Stimulated activated CD8-positive, alpha-beta memory T cell treated with anti-CD3 and anti-CD28 coated beads, Interleukin-2, amount 100 ng/mL, for 1 hour (primary cell): ENCODE data around the gene MT4.

Source experiments
- DNase-seq, 2 donors: peaks; one replicate each; pipeline ENCODE4 v3.0.0-alpha.2; 2020; ENCODE audit warnings: low read depth in 2 of 2

The MT4 gene

DNA sequence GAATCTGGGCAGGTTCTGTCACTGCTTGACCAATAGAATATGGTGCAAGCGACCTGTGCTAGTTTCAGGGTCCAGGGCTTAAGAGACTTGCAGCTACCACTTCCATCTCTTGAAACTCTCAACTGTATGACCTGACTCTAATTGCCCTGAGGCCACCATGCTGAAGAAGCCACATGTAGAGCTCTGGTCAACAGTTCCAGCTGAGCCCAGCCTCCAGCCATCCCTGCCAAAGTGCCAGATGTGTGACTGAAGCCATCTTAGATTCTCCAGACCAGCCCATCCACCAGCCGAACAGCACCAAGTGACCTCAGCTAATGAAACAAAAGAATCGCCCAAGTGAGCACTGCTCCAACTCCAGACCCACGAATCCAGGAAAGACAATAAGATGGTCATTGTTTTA is 40.1 kb downstream of the MT4 start:
- no peak for DNase-seq

DNA sequence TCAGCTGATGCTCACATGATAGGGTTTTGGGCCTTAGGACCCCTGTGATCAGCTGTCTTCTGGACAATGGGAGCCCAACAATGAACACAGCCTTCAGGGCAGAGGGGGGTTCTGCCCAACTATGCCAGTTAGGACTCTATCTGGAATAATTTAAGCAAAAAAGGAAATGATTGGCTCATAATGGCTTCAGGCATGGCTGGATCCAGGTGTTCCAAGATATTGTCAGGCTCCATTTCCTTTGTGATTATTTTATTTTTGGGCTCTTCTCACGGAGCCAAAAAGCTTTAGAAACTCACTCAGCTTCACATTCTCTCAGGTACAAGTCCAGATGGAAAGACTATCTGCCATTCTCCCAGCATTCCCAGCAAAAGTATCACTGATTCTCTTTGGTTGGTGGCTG is 40.6 kb downstream of the MT4 start:
- no peak for DNase-seq

DNA sequence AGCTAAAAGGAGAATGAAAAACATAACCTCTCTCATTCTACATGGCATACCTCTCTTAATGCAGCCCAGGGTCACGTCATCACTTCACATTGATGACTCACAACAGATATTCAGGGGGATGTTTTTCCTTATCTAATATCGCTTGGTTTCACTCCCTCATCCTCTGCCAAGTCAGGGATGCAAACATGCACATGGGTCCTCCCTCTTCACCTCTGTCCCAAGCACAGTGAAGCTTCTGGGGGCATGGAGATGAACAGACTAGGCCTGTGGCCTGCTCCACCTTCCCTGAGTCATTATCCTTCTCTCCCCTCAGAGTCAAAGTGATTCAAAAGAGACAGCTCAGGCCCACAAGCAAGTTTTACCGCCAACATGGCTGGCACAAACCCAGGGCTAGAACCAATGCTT is 41.2 kb downstream of the MT4 start:
- DNase-seq, result no peak

DNA sequence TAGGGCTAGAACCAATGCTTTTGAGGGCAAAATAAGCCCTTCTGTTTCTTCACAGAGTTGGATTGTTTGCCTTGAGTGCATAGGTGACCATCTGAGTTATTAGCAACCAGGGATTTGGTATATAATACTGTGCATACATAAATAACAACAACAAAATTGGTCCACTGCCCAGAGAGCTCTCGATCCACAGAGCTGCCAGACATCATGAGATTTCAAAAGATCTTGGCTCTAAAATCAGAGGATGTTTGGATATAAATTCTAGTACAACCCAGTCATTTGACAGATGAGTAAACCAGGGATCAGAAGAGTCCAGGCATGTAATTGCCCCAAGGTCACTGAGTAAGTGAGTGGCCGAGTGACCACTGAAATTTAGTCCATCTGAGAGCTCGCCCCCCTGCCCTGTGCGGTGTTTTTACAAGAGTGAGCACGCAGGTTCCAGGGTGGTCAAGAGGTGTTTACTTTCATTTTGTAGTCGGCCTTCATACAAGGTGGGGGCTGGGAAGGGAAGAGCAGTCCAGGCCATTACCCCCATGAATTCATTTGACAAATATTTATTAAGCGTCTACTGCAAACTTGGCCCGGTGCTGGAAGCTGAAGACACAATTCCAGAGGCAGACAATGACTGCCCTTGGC is 41.7 kb downstream of the MT4 start:
- no peak for DNase-seq

DNA sequence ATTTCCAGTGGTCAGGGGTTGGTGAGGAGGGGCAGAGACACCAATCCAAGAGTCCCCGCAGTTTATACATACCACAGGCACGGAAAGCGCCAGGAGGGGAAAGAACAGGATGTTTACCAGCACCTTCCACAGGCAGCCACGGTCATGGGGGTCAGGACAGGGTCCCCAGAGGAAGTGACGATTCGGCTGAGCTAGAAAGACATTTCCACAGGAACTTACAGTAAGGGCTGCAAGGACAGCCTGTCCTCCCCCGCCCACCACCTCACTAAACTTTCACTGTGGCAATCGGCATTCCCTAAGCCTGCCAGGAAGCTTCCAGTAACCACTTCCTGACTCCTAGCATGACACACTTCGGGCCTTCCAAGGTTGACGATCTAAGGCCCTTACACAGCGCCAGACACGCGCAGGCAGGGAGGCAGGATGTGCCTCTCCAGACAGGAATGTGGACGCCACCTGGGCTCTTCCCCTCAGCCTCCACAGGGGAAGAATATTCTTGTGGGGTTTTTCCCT is 42.3 kb downstream of the MT4 start:
- no peak for DNase-seq

DNA sequence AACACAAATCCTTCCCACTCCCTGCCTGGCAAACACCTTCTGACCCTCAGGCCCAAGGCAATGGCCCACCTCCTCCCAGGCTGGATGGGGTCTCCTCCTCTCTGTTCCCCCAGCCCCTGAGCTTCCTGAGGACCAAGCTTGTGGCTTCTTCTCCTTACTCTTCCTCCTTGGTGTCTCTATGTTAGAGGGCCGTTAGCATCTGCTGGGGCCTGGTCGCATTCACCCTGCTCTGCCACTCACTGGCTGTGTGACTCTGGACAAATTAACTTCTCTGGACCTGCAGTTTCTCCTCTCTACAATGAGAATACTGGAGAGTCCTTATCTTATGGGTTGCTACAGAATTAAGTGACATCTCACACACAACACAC is 42.8 kb downstream of the MT4 start:
- DNase-seq, result no peak

DNA sequence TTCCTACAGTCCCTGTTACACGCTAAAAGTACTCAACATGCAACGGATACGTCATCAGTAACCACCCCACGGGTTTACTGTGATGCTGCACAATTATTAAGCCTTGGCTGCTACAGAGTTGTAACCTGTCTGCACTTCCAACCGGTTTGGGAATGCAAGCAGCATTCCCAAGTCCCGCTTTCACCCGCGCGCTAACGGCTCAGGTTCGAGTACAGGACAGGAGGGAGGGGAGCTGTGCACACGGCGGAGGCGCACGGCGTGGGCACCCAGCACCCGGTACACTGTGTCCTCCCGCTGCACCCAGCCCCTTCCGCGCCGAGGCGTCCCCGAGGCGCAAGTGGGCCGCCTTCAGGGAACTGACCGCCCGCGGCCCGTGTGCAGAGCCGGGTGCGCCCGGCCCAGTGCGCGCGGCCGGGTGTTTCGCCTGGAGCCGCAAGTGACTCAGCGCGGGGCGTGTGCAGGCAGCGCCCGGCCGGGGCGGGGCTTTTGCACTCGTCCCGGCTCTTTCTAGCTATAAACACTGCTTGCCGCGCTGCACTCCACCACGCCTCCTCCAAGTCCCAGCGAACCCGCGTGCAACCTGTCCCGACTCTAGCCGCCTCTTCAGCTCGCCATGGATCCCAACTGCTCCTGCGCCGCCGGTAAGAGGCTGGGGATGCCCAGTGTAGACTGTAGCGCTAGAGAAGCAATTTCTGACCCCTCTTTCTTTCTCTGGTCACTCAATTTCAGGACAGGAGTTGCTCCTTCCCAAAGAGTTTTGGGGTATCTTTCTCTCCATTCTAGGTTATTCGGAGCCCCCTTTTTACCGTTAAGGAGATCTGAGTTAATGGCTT is 43.4 kb downstream of the MT4 start, which contains the start of gene MT2A:
MT2A (plus strand) TSS at position 542 of the 833 bp plus-strand sequence; CDS start at position 614, 72 bp downstream.
- DNase-seq, result peak; percentile 63 to 79

DNA sequence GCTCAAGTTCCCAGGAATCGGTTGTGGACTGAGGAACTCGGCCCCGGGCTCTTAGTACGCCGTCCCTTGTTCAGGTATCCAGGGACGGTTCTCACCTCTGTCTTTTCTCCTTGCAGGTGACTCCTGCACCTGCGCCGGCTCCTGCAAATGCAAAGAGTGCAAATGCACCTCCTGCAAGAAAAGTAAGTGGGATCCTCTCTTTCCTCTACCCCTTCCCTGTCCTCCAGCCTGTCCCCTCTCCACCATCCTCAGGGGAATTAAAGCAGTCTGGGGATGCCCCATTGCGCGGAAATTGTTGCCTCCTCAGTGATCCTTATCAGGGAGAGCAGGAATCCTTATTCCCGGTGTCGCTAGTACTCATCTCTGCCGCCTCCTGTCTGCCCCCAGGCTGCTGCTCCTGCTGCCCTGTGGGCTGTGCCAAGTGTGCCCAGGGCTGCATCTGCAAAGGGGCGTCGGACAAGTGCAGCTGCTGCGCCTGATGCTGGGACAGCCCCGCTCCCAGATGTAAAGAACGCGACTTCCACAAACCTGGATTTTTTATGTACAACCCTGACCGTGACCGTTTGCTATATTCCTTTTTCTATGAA is 44.1 kb downstream of the MT4 start:
- no peak for DNase-seq

DNA sequence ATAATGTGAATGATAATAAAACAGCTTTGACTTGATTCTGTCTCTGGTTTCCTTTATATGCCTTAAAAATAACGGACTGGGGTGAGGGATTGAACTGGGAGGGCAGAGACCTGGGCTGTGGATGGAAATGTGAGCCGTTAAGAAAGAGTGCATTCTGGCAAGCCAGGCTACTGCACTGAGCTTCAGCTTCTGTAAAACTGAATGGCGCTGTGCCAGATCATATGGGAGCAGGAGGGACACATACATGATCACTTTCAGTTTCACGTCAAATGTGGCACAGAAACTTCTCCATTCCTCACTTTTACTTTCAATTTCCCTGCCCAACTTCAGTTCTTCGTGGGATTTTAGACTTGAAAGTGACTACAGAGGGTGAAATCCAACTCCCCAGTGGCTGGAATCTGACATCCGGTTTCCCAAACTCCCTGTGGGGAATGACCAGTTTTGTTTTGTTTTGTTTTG is 44.6 kb downstream of the MT4 start:
- DNase-seq, result peak; percentile 36 to 45

DNA sequence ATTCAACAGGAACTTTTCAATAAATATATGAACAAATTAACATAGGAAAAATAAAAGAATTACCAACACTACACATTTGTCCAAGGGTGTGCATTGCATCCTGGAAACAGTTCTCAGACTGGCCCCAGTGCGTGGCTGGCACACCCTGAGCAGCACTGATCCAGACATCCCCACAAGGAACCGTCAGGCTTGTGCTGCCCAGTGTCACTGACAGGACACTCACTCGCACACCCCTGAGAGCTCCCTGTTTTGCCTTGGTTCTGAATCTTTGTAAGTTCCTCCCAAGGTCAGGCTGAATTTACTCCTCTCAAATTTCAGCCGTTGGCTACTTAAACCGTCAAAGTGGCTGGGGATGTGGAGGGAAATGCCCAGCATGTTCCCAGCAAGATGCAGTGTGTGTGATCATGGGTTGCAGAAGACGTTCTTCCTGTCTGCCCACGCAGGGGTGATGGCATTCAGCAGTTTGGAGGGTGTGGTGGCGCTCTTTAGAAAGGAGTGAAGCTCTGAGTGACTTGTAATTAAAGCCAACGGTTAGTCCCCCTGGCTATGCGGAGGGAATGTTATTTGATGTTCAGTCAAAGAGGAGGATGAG is 45.2 kb downstream of the MT4 start:
- DNase-seq, result peak in 1 of 2 donors; percentile 41

DNA sequence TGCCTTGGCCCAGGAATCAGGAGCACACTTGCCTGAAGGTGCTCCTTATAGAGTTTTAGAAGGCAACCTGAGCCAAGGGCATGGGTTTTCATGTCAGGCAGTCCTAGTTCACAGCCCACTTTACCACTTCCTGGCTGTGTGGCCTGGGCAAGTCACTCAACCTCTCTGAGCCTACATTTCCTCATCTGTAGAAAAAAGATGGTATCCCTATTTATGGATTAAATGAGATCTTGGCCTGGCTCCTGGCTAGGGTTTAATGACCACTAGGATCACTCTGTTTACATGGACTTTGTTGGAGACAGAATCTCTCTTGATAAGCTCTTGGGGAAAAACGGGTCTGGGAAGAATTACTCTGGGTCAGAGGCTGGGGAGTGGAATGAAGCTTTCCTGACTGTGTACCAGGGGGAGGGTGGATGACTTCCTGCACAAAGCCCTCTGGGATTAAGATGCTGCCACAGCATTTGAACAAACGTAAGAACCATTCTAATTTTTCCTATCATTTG is 45.8 kb downstream of the MT4 start:
- no peak for DNase-seq

DNA sequence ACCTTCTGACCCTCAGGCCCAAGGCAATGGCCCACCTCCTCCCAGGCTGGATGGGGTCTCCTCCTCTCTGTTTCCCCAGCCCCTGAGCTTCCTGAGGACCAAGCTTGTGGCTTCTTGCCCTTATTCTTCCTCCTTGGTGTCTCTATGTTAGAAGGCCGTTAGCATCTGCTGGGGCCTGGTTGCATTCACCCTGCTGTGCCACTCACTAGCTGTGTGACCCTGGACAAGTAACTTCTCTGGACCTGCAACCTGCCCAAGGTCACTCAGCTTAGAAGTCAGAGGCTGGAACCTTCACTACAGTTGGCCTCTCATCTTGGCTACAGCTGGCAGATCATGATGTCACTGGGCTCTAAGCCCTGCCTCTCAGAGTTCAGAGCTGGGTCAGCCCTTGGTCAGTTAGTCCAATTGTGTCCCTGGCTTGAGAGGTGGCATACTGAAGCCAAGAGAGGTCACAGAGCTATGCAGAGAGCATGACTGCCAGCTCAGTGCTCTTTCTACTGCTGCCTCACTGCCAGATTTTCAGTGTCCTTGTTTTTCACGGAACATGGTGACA is 46.5 kb downstream of the MT4 start:
- no peak for DNase-seq

DNA sequence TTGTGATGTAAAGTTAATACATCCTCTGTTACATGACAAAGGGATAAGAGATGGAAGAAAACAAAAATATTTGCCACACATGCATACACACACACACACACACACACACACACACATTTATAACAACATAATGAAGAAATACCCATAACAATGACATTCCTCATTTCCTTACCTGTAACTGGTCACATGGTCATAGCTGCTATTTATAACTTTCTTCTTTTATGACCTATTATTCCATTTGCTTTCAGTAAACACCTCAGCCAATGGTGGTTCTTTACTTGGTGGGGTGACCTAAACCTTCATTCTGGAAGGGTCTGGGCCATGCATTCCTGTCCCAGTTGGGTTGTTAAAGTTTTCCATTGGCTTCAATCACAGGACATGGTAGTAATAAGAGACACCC is 48.8 kb downstream of the MT4 start:
- no peak for DNase-seq

DNA sequence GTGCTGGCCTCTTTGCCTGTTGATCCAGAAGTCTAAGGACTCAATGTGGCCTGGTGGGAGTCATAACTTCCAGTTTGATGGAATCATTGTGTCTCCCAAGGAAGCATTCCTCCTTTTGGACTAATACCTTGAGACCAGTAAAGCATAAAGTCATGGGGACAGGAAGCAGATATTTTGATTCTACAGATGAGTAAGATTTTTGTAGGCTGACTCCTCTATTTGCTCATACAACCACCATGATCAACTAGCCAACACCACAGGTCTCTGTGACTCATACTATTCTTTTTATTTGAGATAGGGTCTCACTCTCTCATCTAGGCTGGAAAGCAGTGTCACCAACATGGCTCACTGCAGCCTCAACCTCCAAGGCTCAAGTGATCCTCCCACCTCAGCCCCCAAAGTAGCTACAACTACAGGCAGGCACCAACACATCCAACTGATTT is 49.7 kb downstream of the MT4 start:
- DNase-seq, result no peak

DNA sequence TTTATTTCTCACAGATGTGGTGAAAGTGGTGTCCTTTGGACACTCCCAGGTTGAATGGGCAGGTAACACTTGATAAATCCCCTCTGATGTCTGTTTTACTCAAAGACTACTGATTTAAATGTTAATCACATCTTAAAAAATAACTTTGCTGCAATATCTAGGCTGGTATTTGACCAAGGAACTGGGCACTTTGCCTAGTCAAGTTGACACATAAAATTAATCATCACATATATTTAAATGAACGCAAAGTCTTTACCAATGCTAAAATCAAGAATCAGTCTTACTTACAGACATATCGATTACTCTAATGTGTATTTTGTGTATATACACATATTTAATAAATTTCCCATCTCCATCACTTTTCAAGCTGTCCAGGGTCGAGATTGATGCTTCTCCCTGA is 50.5 kb downstream of the MT4 start:
- DNase-seq, result no peak

DNA sequence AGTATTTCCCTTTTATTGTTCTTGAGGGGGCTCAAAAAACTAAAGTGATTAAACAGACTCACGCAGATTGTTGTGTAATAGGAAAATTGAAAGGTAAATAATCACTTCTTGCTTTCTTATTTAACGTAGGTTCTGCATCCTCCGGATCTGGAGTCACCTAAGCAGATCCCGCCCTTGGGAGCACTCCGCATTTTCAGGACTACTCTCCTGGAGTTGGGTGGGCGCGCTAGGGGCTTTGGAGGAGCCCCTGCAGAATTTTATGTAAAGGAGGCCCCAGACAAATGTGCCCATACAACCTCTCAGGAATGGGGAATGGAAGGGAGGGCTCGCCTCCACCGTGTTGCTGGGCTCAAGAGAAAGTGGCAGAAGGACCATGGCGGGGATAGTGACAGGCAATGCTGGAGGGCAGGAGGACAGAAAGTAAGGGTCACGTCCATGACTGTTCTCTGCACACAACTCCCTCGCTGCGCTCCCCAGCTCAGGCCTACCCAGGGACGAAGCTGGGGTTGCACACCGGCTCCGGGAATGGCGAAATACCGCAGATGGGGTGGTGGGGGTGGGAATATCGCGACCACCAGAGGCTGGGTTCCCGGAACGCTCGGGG is 51.8 kb downstream of the MT4 start:
- DNase-seq, result no peak

DNA sequence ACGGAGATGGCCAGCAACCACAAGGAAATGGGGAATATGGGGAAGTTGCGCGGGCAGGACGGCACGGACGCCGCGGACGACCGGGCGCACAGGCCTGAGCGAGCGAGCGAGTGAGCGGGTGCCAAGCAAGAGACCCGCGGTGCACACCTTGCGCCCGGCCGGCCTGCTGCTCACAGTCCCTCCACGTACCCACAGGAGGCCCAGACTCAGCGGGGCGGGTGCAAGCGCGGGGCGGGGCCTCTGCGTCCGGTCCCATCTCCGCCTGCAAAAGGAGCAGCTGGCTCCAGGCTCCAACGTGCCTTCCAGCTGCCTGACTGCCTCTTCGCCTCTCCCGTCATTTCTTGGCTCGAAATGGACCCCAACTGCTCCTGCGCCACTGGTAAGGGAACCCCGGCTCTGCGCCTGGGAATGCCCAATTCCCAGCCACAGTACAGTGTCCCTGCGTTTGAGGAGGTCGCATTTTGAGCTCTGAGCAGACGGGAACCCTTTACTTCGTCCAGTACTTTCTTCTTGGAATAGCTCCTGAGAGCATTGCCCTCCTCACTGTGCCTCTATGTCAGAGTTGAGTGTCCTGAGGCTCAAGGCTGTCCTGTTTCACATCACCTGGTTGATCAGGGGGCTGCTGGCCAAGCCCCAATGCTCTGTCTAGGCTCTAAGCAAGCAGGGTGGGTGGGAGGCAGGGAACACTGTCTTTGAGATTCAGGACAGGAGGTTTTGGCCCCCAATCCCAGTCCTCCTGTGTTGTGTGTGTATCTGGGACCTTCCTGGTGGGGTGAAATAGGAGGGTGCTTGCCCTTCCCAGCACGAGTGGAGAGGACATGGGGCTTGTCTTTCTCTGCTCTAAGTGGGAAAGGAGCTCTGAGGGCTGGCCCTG is 52.6 kb downstream of the MT4 start:
- DNase-seq, result no peak

DNA sequence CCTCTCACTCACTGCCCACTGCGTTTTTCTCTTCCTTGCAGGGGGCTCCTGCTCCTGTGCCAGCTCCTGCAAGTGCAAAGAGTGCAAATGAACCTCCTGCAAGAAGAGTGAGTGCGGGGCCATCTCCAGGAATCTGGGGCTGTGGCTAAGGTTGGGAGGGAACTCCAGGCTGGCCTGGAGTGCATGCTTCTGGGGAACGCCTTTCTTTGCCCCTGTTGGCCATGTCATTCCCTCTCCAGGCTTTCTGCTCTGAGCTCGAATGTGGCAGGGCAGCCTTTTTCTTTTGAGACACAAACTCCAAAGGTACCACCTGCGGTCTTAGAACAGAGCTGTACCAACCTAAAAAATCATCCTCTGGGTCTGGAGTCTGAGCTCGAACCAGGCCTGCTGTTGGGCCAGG is 53.3 kb downstream of the MT4 start:
- DNase-seq, result no peak
